HepG2 (cell line): ENCODE data around the gene P3H2. TPM values are rescaled to one million over a fixed set of nuclear protein-coding genes. Genes with fewer than 3 reads are reported as not detected.

Experiments
- ATAC-seq: fragments of 200-7000 bp; cut with Tn5 transposase; 3 replicates; pipeline ENCODE4 v1.9.1; 2020; ENCODE audit warnings: mild to moderate bottlenecking, moderate library complexity
- BruUV-seq: library from RNA; stranded (reverse); fragments of 400-500 nt; replicated peaks from 2 replicates; lab custom pipeline; 2021; lab: Mats Ljungman, UMichigan
- CTCF ChIA-PET: fragments of 300-600 bp; formaldehyde crosslinking; extraction: SDS; loops from one replicate; lab custom pipeline; 2021; ENCODE audit warnings: low total read pairs, inconsistent platforms, low intra/inter-chr PET ratio; lab: Yijun Ruan, JAX
- POLR2A ChIA-PET: fragments of 350-600 bp; sonication (Branson Sonifier 250); formaldehyde crosslinking; loops from one replicate; lab custom pipeline; 2020; ENCODE audit warnings: antibody characterized with exemption, inconsistent platforms; lab: Yijun Ruan, JAX
- DNase-seq: peaks from one replicate; pipeline ENCODE4 v3.0.0-alpha.2; 2015; ENCODE audit warnings: low spot score
- FAIRE-seq: peaks from 3 replicates; lab custom pipeline; 2011; peaks lifted over from hg19 to GRCh38; lab: Jason Lieb, UNC
- H2AFZ ChIP-seq: one replicate; pipeline ENCODE4 v1.6.1; 2011; ENCODE audit warnings: low read length, inconsistent platforms
- H3K27ac ChIP-seq: fragments of 300-600 bp; 3 replicates; pipeline ENCODE4 v1.8.0; 2011; ENCODE audit warnings: mixed run types, mild to moderate bottlenecking, mixed read lengths, low read length, inconsistent platforms; ENCODE audit not compliant: insufficient read depth; ENCODE audit errors: extremely low read length
- H3K27me3 ChIP-seq, 2 experiments: fragments of 200-600 bp in 1 of 2; 2 replicates in 1 of 2; 3 replicates in 1 of 2; pipeline versions ENCODE4 v1.6.0 to v1.8.0; 2011; ENCODE audit warnings: low read length in 2 of 2, mild to moderate bottlenecking in 2 of 2, moderate library complexity in 2 of 2, inconsistent platforms in 1 of 2; ENCODE audit not compliant: insufficient read depth in 2 of 2, control insufficient read depth in 1 of 2
- H3K36me3 ChIP-seq, 2 experiments: fragments of 200-600 bp in 1 of 2; replicated peaks in 1 of 2; 2 replicates in 1 of 2; 3 replicates in 1 of 2; pipeline versions ENCODE4 v1.5.1 to v1.8.0; 2011; ENCODE audit warnings: low read length in 2 of 2, inconsistent platforms in 1 of 2; ENCODE audit not compliant: insufficient read depth in 2 of 2, control insufficient read depth in 1 of 2
- H3K4me1 ChIP-seq: 2 replicates; pipeline ENCODE4 v1.5.1; 2012; ENCODE audit warnings: low read length, inconsistent platforms; ENCODE audit not compliant: insufficient read depth
- H3K4me2 ChIP-seq: 2 replicates; pipeline ENCODE4 v1.6.0; 2011; ENCODE audit warnings: low read depth, low read length, inconsistent platforms
- H3K4me3 ChIP-seq, 3 experiments: fragments of 200-600 bp in 1 of 3; sonication (generic), shearing (Covaris generic) in 1 of 3; replicated peaks in 1 of 3; 2 replicates each; pipeline ENCODE4 v1.5.1; 2011 to 2016; ENCODE audit warnings: low read length in 3 of 3, inconsistent platforms in 2 of 3, low read depth in 2 of 3, mild to moderate bottlenecking in 2 of 3, control low read depth in 1 of 3, mixed read lengths in 1 of 3; ENCODE audit not compliant: insufficient read depth in 1 of 3
- H3K79me2 ChIP-seq: one replicate; pipeline ENCODE4 v1.6.1; 2011; ENCODE audit warnings: low read length, inconsistent platforms; ENCODE audit not compliant: insufficient read depth
- H3K9ac ChIP-seq: 2 replicates; pipeline ENCODE4 v1.6.0; 2011; ENCODE audit warnings: mild to moderate bottlenecking, low read depth, low read length, inconsistent platforms; ENCODE audit not compliant: insufficient read depth
- H3K9me3 ChIP-seq: 2 replicates; pipeline ENCODE4 v1.5.1; 2012; ENCODE audit warnings: mild to moderate bottlenecking, low read length
- H4K20me1 ChIP-seq: 2 replicates; pipeline ENCODE4 v1.6.0; 2011; ENCODE audit warnings: inconsistent platforms, mild to moderate bottlenecking, low read length, moderate library complexity; ENCODE audit not compliant: insufficient read depth
- GABPB1 ChIP-seq: IDR thresholded peaks from 2 replicates; pipeline ENCODE4 v1.6.1; 2016; ENCODE audit warnings: mild to moderate bottlenecking, missing genetic modification reagents, moderate library complexity, missing compliant biosample characterization
- MAF1 ChIP-seq: sonication (generic); formaldehyde crosslinking; IDR thresholded peaks from 2 replicates; pipeline ENCODE4 v1.5.0; 2020; ENCODE audit warnings: missing genetic modification reagents, borderline replicate concordance
- NR2F2 ChIP-seq: IDR thresholded peaks from 2 replicates; pipeline ENCODE4 v1.6.1; 2012; ENCODE audit warnings: low read depth, inconsistent platforms, borderline replicate concordance
- PHF8 ChIP-seq: sonication (generic); formaldehyde crosslinking; IDR thresholded peaks from 2 replicates; pipeline ENCODE4 v1.5.0; 2020; ENCODE audit warnings: missing genetic modification reagents
- SMC3 ChIP-seq: IDR thresholded peaks from 2 replicates; pipeline ENCODE4 v1.6.1; 2011; ENCODE audit warnings: low read length, improper control_type of control experiment
- TOPORS ChIP-seq: sonication (generic); formaldehyde crosslinking; IDR thresholded peaks from 2 replicates; pipeline ENCODE4 v1.8.0; 2023; ENCODE audit warnings: mild to moderate bottlenecking, missing genetic modification reagents
- U2AF1 ChIP-seq: fragments of 200-400 bp; formaldehyde crosslinking; optimal IDR thresholded peaks from 2 replicates; pipeline ENCODE3; 2017; ENCODE audit warnings: mild to moderate bottlenecking, low read depth, low read length
- ZBTB1 ChIP-seq: sonication (generic); formaldehyde crosslinking; IDR thresholded peaks from 2 replicates; pipeline ENCODE4 v1.4.0; 2020; ENCODE audit warnings: missing genetic modification reagents, borderline replicate concordance
- ZMYM4 ChIP-seq: sonication (generic); formaldehyde crosslinking; IDR thresholded peaks from 2 replicates; pipeline ENCODE4 v1.8.1; 2023; ENCODE audit warnings: mild to moderate bottlenecking, missing genetic modification reagents
- ZNF629 ChIP-seq: sonication (generic); formaldehyde crosslinking; conservative IDR thresholded peaks from 2 replicates; pipeline ENCODE4 v1.5.0; 2020; ENCODE audit warnings: missing genetic modification reagents
- ZNF761 ChIP-seq: sonication (generic); formaldehyde crosslinking; conservative IDR thresholded peaks from 2 replicates; pipeline ENCODE4 v1.4.0; 2020; ENCODE audit warnings: mild to moderate bottlenecking, missing genetic modification reagents
- WGBS: methylation state at CpG from one replicate; pipeline ENCODE4 v1.1.6; 2017; ENCODE audit warnings: low lambda C conversion rate; 5-methylcytosine and 5-hydroxymethylcytosine counted together
- in situ Hi-C: cut with HindIII; loops from 2 replicates; pipeline ENCODE4 v1.10.0; 2017; ENCODE audit warnings: low pct_unique_long_range_greater_than_20kb; ENCODE audit not compliant: extremely low pct_ligation_motif_present
- intact Hi-C: fragments of 100-400 bp; cut with micrococcal nuclease; formaldehyde crosslinking; loops from one replicate; pipeline ENCODE4 v1.10.0; 2022; ENCODE audit not compliant: unreplicated experiment
- polyA plus RNA-seq, 8 experiments: library from polyadenylated mRNA; depleted of rRNA in 3 of 8; stranded (reverse) in 7 of 8; unstranded in 1 of 8; fragments of >200 nt; fragmentation: Illumina TruSeq in 4 of 8; extraction: Trizol in 4 of 8; gene quantifications; 2 replicates each; pipeline versions ENCODE4 v1.2.1 to v1.2.3, GENCODE V29; 2011 to 2016; ENCODE audit warnings: low read depth in 4 of 8, missing spikeins in 1 of 8, mixed read lengths in 1 of 8; ENCODE audit not compliant: insufficient read depth in 1 of 8
- total RNA-seq, 5 experiments: library from RNA; depleted of rRNA; stranded (reverse); fragments of >200 nt; fragmentation: Illumina TruSeq; extraction: Trizol; gene quantifications; 2 replicates each; pipeline ENCODE4 v1.2.3, GENCODE V29; 2016; ENCODE audit warnings: low read depth in 1 of 5

Gene P3H2
- total and polyA plus RNA-seq, 2 of the 13 experiments (the other 11 are each of a cell fraction or from before 2014, with no cell fraction given), result not detected

DNA sequence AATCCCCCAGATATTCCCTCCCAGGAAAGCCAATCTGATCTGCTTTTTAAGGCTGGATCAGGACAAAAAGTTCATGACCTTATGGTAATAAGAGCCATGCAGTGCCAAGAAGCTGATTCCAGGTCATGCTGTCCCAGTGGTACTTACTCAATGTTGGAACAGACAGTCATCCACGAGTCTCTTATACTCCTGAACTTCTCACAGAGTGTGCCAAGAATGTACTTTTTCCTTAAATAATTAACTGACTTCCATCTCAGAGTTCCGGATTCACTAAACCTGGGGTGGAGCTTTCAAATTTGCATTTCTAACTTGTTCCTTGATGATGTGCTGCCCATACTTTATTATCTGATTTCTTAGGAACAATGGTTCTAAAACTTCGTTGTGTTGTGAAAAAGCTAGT is 3.4 kb upstream of the P3H2 start:
- no peak for ATAC-seq
- no peaks in the 10 kb centered on the region for H4K20me1 ChIP-seq
- H3K4me3 ChIP-seq, result no peak overlapping the region
- no peak for FAIRE-seq
- DNase-seq, result no peak
- H3K36me3 ChIP-seq, result no peaks in the 10 kb centered on the region
- no peak overlapping the region for H3K4me2 ChIP-seq
- H3K4me1 ChIP-seq, result no peaks in the 10 kb centered on the region
- H3K27me3 ChIP-seq, result peaks cover 0 to 16% of the 10 kb centered on the region in 2 experiments; a peak in 4 of 5 replicates
- H3K79me2 ChIP-seq, result no peaks in the 10 kb centered on the region
- TF ChIP-seq U2AF1, result no peak
- TF ChIP-seq NR2F2, result no peak
- TF ChIP-seq TOPORS (CRISPR knock-in tag), result no peak
- no peak for TF ChIP-seq ZMYM4 (CRISPR knock-in tag)
- TF ChIP-seq ZBTB1 (CRISPR knock-in tag), result no peak
- no peak for TF ChIP-seq ZNF629
- TF ChIP-seq GABPB1 (CRISPR knock-in tag), result no peak
- no peak for TF ChIP-seq ZNF761 (CRISPR knock-in tag)
- TF ChIP-seq PHF8, result no peak
- no peak for TF ChIP-seq SMC3
- no peak for TF ChIP-seq MAF1 (CRISPR knock-in tag)
- ChIA-PET POLR2A (no interaction called here), CTCF (no interaction called here)
- in situ Hi-C loops (no loop called here), intact Hi-C loops (loop anchor here (10.0 kb wide), 2 partner anchors 71 to 261 kb away; partner anchors contain the start of gene CLDN16)
- WGBS, result 0% methylated on average over 3 of the region's 3 CpGs
- no peaks in the 10 kb centered on the region for H3K9me3 ChIP-seq
- no TSS peak for BruUV-seq
- no peak overlapping the region for H3K27ac ChIP-seq
- no peak overlapping the region for H2AFZ ChIP-seq
- H3K9ac ChIP-seq, result no peak overlapping the region
